ENCODE measurements around the gene NEURL1B. TPM values are rescaled to one million over a fixed set of nuclear protein-coding genes. Genes with fewer than 3 reads are reported as not detected.

The NEURL1B gene
- total and polyA plus RNA-seq, 10 of the 15 experiments (the other 5 are each of a cell fraction or from before 2014, with no cell fraction given), result 0.04 to 0.28 (median 0.05) TPM; not detected in 4

GRCh38 chr5:172727551-172727950 lies 86.5 kb downstream of the NEURL1B start:
- DNase-seq (ENCODE audit: low read depth, low spot score) (no peak), ATAC-seq (no peak; the same call in 2 of the 3 replicates), FAIRE-seq (no peak)
- no peaks in the 10 kb centered on the region for H3K79me2 ChIP-seq (ENCODE audit: control insufficient read depth, insufficient read depth, low read length)
- 44% methylated on average over 7 of the region's 7 CpGs for WGBS (ENCODE audit: insufficient coverage, insufficient replicate concordance, low lambda C conversion rate, missing lambda C conversion rate)
- ChIA-PET POLR2A (no interaction called here), RAD21 (ENCODE audit: unreplicated experiment) (no interaction called here), CTCF (no interaction called here), SMC1A (ENCODE audit: uncharacterized antibody, unreplicated experiment) (interaction anchor here (0.6 to 1.6 kb wide), 2 partner anchors 13 to 1051 kb away, joined by 3 read pairs; no protein-coding TSS in a partner anchor)
- H3K4me1 ChIP-seq (ENCODE audit: control insufficient read depth, insufficient read depth, low read length), result no peaks in the 10 kb centered on the region
- H3K9me3 ChIP-seq (replicated peaks; ENCODE audit: control insufficient read depth, insufficient read depth, low read length), result no peaks in the 10 kb centered on the region
- no peaks in the 10 kb centered on the region; a peak in 1 of 4 replicates for H3K27me3 ChIP-seq (replicated peaks in 1 of 2; ENCODE audit: control insufficient read depth in 2 of 2, insufficient read depth in 2 of 2, low read length in 1 of 2)
- intact Hi-C loops (cut with micrococcal nuclease; ENCODE audit: unreplicated experiment) (no loop called here), in situ Hi-C loops (cut with MboI) (no loop called here)
- H3K9ac ChIP-seq (ENCODE audit: control insufficient read depth, insufficient read depth, low read length), result no peak overlapping the region
- no peaks in the 10 kb centered on the region for H3K36me3 ChIP-seq (ENCODE audit: control insufficient read depth in 2 of 2, insufficient read depth in 2 of 2, low read length in 1 of 2)
- H3K4me3 ChIP-seq, result no peak overlapping the region
- H3K4me2 ChIP-seq (ENCODE audit: control insufficient read depth, insufficient read depth), result no peak overlapping the region
- TF ChIP-seq ETV6 (conservative IDR thresholded peaks at IDR 0.05 in 1 of 2, IDR thresholded peaks at IDR 0.05 in 1 of 2; ENCODE audit: borderline replicate concordance in 1 of 2, low read depth in 1 of 2), result no peak
- TF ChIP-seq ZNF592 (IDR thresholded peaks at IDR 0.05), result no peak
- no peak for TF ChIP-seq TBL1XR1 (IDR thresholded peaks at IDR 0.05; ENCODE audit: low read depth, low read length)
- TF ChIP-seq PML (IDR thresholded peaks at IDR 0.05; ENCODE audit: low read length), result no peak
- no peak for TF ChIP-seq SIN3A (IDR thresholded peaks at IDR 0.05; ENCODE audit: low read depth, low read length)
- TF ChIP-seq HDGF (IDR thresholded peaks at IDR 0.05), result no peak
- TF ChIP-seq NR2F1 (conservative IDR thresholded peaks at IDR 0.05), result no peak
- TF ChIP-seq ATF2 (IDR thresholded peaks at IDR 0.05; ENCODE audit: low read length), result no peak
- H2AFZ ChIP-seq (ENCODE audit: control insufficient read depth, low read depth, low read length), result no peak overlapping the region
- no peaks in the 10 kb centered on the region for H4K20me1 ChIP-seq (ENCODE audit: control insufficient read depth, insufficient read depth)
- no TSS peak for BruUV-seq (replicated peaks)
- H3K27ac ChIP-seq (ENCODE audit: control insufficient read depth, insufficient read depth), result no peak overlapping the region
